GM20000 (cell line): Measurements from ENCODE around the gene ZRANB1.

Source experiments
- DNase-seq: peaks from one replicate; pipeline ENCODE4 v3.0.0; 2012; ENCODE audit warnings: low spot score
- TF ChIP-seq, protein P1 (sequence below): IDR thresholded peaks from 2 replicates; pipeline ENCODE4 v1.5.1; 2012; ENCODE audit warnings: mild to moderate bottlenecking, control low read depth; ENCODE audit errors: extremely low read depth, missing control alignments

Gene ZRANB1

DNA sequence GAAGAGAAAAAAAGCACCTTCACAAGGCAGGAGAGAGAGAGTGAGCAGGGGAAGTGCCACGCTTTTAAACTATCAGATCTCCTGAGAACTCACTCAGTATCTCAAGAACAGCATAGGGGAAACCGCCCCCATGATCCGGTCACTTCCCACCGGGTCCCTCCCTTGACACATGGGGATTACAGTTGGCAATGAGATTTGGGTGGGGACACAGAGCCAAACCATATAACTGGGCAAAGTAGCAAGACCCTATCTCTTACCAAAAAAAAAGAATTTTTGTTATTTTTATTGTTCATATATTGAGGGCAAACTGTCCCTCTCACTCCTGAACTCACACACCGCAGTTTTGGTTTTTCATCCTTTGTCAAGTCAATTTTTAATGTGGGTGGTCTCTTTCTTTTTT is 18.2 kb upstream of the ZRANB1 start:
- TF ChIP-seq, protein P1, sequence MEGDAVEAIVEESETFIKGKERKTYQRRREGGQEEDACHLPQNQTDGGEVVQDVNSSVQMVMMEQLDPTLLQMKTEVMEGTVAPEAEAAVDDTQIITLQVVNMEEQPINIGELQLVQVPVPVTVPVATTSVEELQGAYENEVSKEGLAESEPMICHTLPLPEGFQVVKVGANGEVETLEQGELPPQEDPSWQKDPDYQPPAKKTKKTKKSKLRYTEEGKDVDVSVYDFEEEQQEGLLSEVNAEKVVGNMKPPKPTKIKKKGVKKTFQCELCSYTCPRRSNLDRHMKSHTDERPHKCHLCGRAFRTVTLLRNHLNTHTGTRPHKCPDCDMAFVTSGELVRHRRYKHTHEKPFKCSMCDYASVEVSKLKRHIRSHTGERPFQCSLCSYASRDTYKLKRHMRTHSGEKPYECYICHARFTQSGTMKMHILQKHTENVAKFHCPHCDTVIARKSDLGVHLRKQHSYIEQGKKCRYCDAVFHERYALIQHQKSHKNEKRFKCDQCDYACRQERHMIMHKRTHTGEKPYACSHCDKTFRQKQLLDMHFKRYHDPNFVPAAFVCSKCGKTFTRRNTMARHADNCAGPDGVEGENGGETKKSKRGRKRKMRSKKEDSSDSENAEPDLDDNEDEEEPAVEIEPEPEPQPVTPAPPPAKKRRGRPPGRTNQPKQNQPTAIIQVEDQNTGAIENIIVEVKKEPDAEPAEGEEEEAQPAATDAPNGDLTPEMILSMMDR = no peak
- DNase-seq = no peak

DNA sequence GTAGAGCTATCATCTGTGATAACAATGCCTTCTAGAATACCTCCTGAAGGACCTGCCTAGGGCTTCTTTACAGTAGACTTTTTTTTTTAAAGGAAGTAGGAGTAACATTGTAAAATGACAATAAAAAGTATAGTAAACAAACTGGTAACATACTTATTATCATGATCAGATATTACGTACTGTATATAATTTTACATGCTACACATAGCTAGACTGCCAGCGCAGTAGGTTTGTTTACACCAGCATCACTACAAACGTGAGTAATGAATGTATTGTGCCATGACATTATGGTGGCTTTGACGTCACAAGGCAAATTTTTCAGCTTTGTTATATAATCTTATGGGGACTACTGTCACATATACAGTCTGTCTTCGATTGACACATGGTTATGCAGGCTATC is 15.4 kb upstream of the ZRANB1 start:
- DNase-seq = no peak
- TF ChIP-seq, protein P1 = no peak

DNA sequence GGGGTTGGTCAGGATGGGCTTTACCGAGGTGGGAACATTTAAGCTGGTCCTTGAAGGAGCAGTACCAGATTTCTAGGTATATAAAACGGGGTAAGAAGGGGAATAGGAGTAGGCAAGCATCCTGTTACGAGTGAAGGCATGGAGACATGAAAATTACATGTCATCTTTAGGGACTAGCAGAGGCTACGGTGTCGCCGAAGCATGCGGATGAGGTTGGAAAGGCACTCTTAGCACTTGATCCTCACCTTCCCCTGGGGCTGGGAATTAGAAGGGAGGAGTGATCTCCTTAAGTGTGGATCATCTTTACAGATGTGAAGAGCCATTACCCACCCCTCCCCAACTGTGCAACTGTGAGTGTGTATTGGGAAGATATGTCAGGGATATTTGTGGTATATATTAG is 13.8 kb upstream of the ZRANB1 start:
- TF ChIP-seq, protein P1 = no peak
- DNase-seq = no peak

DNA sequence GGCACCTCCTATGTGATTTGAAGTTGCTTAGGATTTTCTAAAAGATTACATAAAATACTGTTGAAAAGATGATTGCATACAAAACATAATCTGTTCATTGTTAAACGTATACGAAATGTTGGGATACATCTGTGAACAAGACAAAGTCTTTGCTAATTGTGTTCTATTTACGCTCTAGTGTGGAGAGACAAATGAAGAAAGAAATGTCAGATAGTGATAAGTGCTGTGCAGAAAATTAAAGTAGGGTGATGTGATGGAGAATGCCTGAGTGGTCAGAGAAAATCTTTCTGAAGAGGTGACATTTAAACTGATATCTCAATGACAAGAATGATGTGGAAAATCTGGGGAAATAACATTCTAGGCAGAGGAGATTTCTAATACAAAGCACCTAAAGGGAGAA is 13.4 kb upstream of the ZRANB1 start:
- no peak for DNase-seq
- TF ChIP-seq, protein P1 = no peak

DNA sequence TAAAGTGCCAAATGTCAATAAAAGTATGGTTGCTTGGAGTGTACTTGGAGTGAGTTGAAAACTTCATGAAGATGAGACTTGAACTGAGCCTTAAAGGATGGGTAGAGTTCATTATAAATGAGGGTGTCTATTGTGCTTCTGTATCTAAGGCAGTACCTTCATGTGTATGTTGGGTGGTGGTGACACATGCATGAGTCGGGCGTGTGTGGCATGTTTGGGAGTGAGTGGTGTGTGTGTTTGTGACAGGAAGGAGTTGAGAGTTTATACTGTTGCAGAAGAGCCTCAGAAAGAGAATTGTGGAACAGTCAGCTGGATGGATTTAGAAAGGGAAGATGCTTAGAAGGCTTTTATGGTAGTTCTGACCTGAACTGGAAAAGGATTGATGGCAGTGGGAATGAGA is 6.0 kb upstream of the ZRANB1 start:
- TF ChIP-seq, protein P1 = no peak
- no peak for DNase-seq

DNA sequence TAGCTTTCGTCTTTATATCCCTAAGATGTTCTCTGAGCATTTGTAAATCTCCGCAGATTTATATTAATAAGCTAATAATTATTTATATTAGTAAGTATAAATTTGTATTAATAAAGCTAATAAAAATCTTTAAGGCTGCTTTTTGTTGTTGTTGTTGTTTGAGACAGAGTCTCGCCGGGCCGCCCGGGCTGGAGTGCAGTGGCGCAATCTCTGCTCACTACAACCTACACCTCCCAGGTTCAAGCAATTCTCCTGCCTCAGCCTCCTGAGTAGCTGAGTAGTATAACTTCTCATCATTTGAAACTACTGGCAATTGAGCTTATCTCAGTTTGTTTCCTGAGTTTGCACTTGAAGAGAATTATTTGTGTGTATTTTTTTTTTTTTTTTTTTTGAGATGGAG is 5.1 kb upstream of the ZRANB1 start:
- TF ChIP-seq, protein P1 = no peak
- DNase-seq = no peak

DNA sequence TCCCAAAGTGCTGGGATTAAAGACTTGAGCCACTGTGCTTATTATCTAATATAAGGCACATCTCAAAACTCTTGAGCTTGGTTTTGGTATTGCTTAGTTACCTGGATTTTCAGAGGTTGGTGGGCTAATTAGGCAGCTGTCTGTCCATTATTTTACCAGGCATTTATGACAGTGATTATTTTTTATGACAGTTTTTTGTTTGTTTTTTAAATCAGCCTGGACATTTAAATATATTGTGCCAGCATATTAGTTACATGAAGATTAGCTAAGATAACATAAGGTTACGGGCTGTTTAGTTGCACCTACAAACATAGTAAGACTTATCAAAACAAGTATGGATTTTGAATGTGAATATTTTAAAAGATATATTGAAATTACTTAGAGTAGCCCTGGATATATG is 2.6 kb upstream of the ZRANB1 start:
- DNase-seq = no peak
- TF ChIP-seq, protein P1 = no peak
